ENCODE data around the gene POLR2L.

The POLR2L gene

GRCh38 chr11:808427-809286 lies 33.7 kb downstream of the POLR2L start:
- DNase-seq = no peak

- DNase-seq = no peak
Measured at GRCh38 chr11:804599-804964, 37.7 kb downstream of the POLR2L start.

GRCh38 chr11:803770-804598 lies 38.3 kb downstream of the POLR2L start:
- no peak for DNase-seq

- DNase-seq = no peak
Measured at GRCh38 chr11:803467-803742, 38.9 kb downstream of the POLR2L start.

GRCh38 chr11:802693-803466 lies 39.4 kb downstream of the POLR2L start:
- DNase-seq = no peak

- no peak for DNase-seq
Measured at GRCh38 chr11:802018-802617, 40.2 kb downstream of the POLR2L start.

GRCh38 chr11:801097-801780 lies 41.1 kb downstream of the POLR2L start:
- no peak for DNase-seq

- DNase-seq = no peak
Measured at GRCh38 chr11:800473-800872, 41.9 kb downstream of the POLR2L start.

GRCh38 chr11:799641-800316 lies 42.5 kb downstream of the POLR2L start:
- no peak for DNase-seq

- DNase-seq = peak; percentile 85
Measured at GRCh38 chr11:798093-798713, 44.1 kb downstream of the POLR2L start, which contains the start of gene SLC25A22. Gene SLC25A22 (minus strand): TSS chr11:798281. CDS start chr11:795006, 3,275 bp downstream.

- peak; percentile 79 for DNase-seq
Measured at GRCh38 chr11:797296-798092, 44.8 kb downstream of the POLR2L start.

- no peak for DNase-seq
Measured at GRCh38 chr11:796565-797295, 45.6 kb downstream of the POLR2L start.

- DNase-seq = peak; percentile 88
Measured at GRCh38 chr11:795634-796564, 46.4 kb downstream of the POLR2L start.

- DNase-seq = no peak
Measured at GRCh38 chr11:794766-795633, 47.3 kb downstream of the POLR2L start.

GRCh38 chr11:794013-794765 lies 48.1 kb downstream of the POLR2L start:
- DNase-seq = no peak

GRCh38 chr11:793556-793955 lies 48.8 kb downstream of the POLR2L start:
- no peak for DNase-seq

- DNase-seq = no peak
Measured at GRCh38 chr11:792873-793272, 49.5 kb downstream of the POLR2L start.
